K562 (cell line): ENCODE results near the gene CYP2E1. TPM values are rescaled to one million over a fixed set of nuclear protein-coding genes. Genes with fewer than 3 reads are reported as not detected.

Experiments
- ATAC-seq: fragments of 200-7000 bp; cut with Tn5 transposase; 3 replicates; pipeline ENCODE4 v1.9.1; 2020; ENCODE audit warnings: moderate library complexity
- BruUV-seq: library from RNA; stranded (reverse); fragments of 400-500 nt; replicated peaks from 2 replicates; lab custom pipeline; 2021; lab: Mats Ljungman, UMichigan
- CTCF ChIA-PET: fragments of 300-600 bp; formaldehyde crosslinking; extraction: SDS; loops from one replicate; lab custom pipeline; 2021; ENCODE audit warnings: low intra/inter-chr PET ratio; lab: Yijun Ruan, JAX
- POLR2A ChIA-PET: fragments of 300-600, 350-650 bp; sonication (Branson Sonifier 250); formaldehyde crosslinking; extraction: SDS; loops from one replicate; lab custom pipeline; 2021; ENCODE audit warnings: antibody characterized with exemption, inconsistent platforms; lab: Yijun Ruan, JAX
- DNase-seq, 4 experiments: peaks; one replicate each; pipeline versions ENCODE4 v3.0.0 to v3.0.0-alpha.2; 2011 to 2018; ENCODE audit warnings: low spot score in 3 of 4, mixed read lengths in 3 of 4; ENCODE audit errors: extremely low read depth in 1 of 4
- FAIRE-seq: peaks from 2 replicates; lab custom pipeline; 2011; peaks lifted over from hg19 to GRCh38; lab: Jason Lieb, UNC
- H2AFZ ChIP-seq: 2 replicates; pipeline ENCODE4 v1.6.0; 2011; ENCODE audit warnings: low read depth, low read length, control low read depth, inconsistent platforms
- H3K27ac ChIP-seq: fragments of 200-600 bp; 3 replicates; pipeline ENCODE4 v1.8.0; 2011; ENCODE audit warnings: low read depth, mild to moderate bottlenecking, control low read depth, inconsistent platforms, low read length, moderate library complexity, mixed read lengths; ENCODE audit errors: extremely low read depth
- H3K27me3 ChIP-seq, 2 experiments: fragments of 300-600 bp in 1 of 2; 2 replicates in 1 of 2; 3 replicates in 1 of 2; pipeline versions ENCODE4 v1.6.0 to v1.8.0; 2011; ENCODE audit warnings: inconsistent platforms in 2 of 2, low read length in 2 of 2, mild to moderate bottlenecking in 1 of 2, mixed read lengths in 1 of 2, moderate library complexity in 1 of 2; ENCODE audit not compliant: control insufficient read depth in 2 of 2, insufficient read depth in 2 of 2
- H3K36me3 ChIP-seq: fragments of 300-600 bp; 3 replicates; pipeline ENCODE4 v1.8.0; 2011; ENCODE audit warnings: mild to moderate bottlenecking, low read length, inconsistent platforms; ENCODE audit not compliant: control insufficient read depth, insufficient read depth
- H3K4me1 ChIP-seq, 2 experiments: fragments of 200-600 bp in 1 of 2; replicated peaks in 1 of 2; 2 replicates in 1 of 2; 3 replicates in 1 of 2; pipeline versions ENCODE4 v1.5.1 to v1.8.0; 2011; ENCODE audit warnings: inconsistent platforms in 2 of 2, low read length in 2 of 2, mild to moderate bottlenecking in 1 of 2, mixed read lengths in 1 of 2, moderate library complexity in 1 of 2; ENCODE audit not compliant: control insufficient read depth in 2 of 2, insufficient read depth in 2 of 2
- H3K4me2 ChIP-seq: 2 replicates; pipeline ENCODE4 v1.6.1; 2011; ENCODE audit warnings: low read length, control low read depth, inconsistent platforms, mixed read lengths; ENCODE audit not compliant: insufficient read depth
- H3K4me3 ChIP-seq: fragments of 200-600 bp; sonication (generic), shearing (Covaris generic); 2 replicates; pipeline ENCODE4 v1.5.1; 2016; ENCODE audit warnings: control low read depth, inconsistent platforms
- H3K79me2 ChIP-seq: fragments of 200-600 bp; 3 replicates; pipeline ENCODE4 v1.8.0; 2011; ENCODE audit warnings: low read length, inconsistent platforms; ENCODE audit not compliant: control insufficient read depth, insufficient read depth
- H3K9ac ChIP-seq, 2 experiments: 2 replicates each; pipeline versions ENCODE4 v1.6.0 to v1.6.1; 2011; ENCODE audit warnings: low read depth in 2 of 2, low read length in 2 of 2, control low read depth in 1 of 2, inconsistent platforms in 1 of 2, mild to moderate bottlenecking in 1 of 2, mixed read lengths in 1 of 2; ENCODE audit not compliant: insufficient read depth in 1 of 2
- H3K9me1 ChIP-seq: one replicate; pipeline ENCODE4 v1.6.0; 2011; ENCODE audit warnings: inconsistent platforms, mild to moderate bottlenecking, low read length, moderate library complexity; ENCODE audit not compliant: control insufficient read depth, insufficient read depth
- H3K9me3 ChIP-seq: replicated peaks from 2 replicates; pipeline ENCODE4 v1.5.1; 2011; ENCODE audit warnings: low read depth, low read length, inconsistent platforms; ENCODE audit not compliant: control insufficient read depth, insufficient read depth
- H4K20me1 ChIP-seq: replicated peaks from 2 replicates; pipeline ENCODE4 v1.6.1; 2011; ENCODE audit warnings: low read length, inconsistent platforms, mixed read lengths; ENCODE audit not compliant: control insufficient read depth, insufficient read depth
- CBX1 ChIP-seq: sonication (generic); IDR thresholded peaks from 2 replicates; pipeline ENCODE4 v1.6.1; 2016; ENCODE audit warnings: antibody characterized with exemption, low read depth, mild to moderate bottlenecking
- RBM14 ChIP-seq: fragments of 200-400 bp; formaldehyde crosslinking; IDR thresholded peaks from 2 replicates; pipeline ENCODE4 v1.6.1; 2018; ENCODE audit warnings: low read depth, mild to moderate bottlenecking, low read length, moderate library complexity, borderline replicate concordance; ENCODE audit not compliant: insufficient read depth
- TRIM24 ChIP-seq, 2 experiments: fragments of 450-650 bp; IDR thresholded peaks; 2 replicates each; pipeline ENCODE4 v1.6.1; 2016
- ZNF384 ChIP-seq: IDR thresholded peaks from 2 replicates; pipeline ENCODE4 v1.6.1; 2012; ENCODE audit warnings: low read depth, low read length, improper control_type of control experiment
- ZNF699 ChIP-seq: fragments of 250-450 bp; sonication (Bioruptor Pico); IDR thresholded peaks from 2 replicates; pipeline ENCODE4 v1.8.0; 2021; ENCODE audit warnings: mild to moderate bottlenecking, moderate library complexity; ENCODE audit not compliant: insufficient replicate concordance
- WGBS: fragments of 100-300 bp; shearing (Covaris generic); methylation state at CpG from one replicate; pipeline ENCODE4 v1.1.6; 2016; ENCODE audit warnings: low coverage, mixed read lengths; ENCODE audit not compliant: insufficient coverage; ENCODE audit errors: missing lambda C conversion rate; 5-methylcytosine and 5-hydroxymethylcytosine counted together
- in situ Hi-C: fragments of 300-500 bp; cut with MboI; formaldehyde crosslinking; loops from 4 replicates; pipeline ENCODE4 v1.15.0; 2018; ENCODE audit warnings: inconsistent platforms, mixed read lengths
- intact Hi-C: fragments of 100-400 bp; cut with micrococcal nuclease; formaldehyde crosslinking; loops from 2 replicates; pipeline ENCODE4 v1.14.2; 2022
- polyA plus RNA-seq, 8 experiments: library from polyadenylated mRNA; depleted of rRNA in 4 of 8; stranded (reverse) in 5 of 8; unstranded in 3 of 8; fragments of >200 nt; fragmentation: Nextera tagmentation in 2 of 8; fragmentation: Illumina TruSeq in 1 of 8; extraction: Ambion mirVana in 2 of 8; extraction: Trizol in 1 of 8; gene quantifications; 2 replicates each; pipeline versions ENCODE4 v1.2.1 to v1.2.3, GENCODE V29; 2011 to 2014; ENCODE audit warnings: inconsistent platforms in 1 of 8, missing spikeins in 1 of 8
- total RNA-seq, 7 experiments: library from RNA; depleted of rRNA in 6 of 7; stranded (reverse); fragments of >200 nt in 6 of 7; fragmentation: Illumina TruSeq in 2 of 7; extraction: Trizol in 2 of 7; gene quantifications; 2 replicates each; pipeline versions ENCODE4 v1.2.1 to v1.2.3, GENCODE V29; 2011 to 2021; ENCODE audit warnings: low replicate concordance in 1 of 7
- TF ChIP-seq, protein P1 (sequence below): sonication (generic); formaldehyde crosslinking; IDR thresholded peaks from 2 replicates; pipeline ENCODE4 v1.8.0; 2022; ENCODE audit warnings: mild to moderate bottlenecking, missing genetic modification reagents

The CYP2E1 gene
- total and polyA plus RNA-seq, 9 of the 15 experiments (the other 6 are each of a cell fraction or from before 2014, with no cell fraction given): 0.07 to 1.6 (median 0.19) TPM; not detected in 2

DNA sequence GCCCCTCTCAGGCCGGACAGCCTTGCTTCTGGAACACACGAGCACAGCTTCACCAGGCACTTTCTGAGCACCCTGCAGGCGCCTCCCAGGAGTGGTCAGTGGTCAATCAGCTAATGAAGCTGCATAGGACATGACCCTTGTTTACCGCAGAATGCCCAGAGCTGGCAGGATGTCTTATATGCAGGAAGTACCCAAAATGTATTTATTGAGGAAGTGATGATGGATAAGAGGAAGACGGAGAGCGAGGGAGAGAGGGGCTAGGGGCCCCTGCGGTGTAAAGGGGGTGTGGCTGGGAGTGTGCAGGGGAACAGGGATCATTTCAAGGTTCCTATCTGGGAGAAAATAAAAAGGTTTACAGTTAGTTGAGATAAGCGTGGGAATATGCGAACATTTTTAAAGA is 3.3 kb downstream of the CYP2E1 start (continued):
- TF ChIP-seq CBX1 (no peak), ZNF699 (CRISPR knock-in tag) (no peak)

DNA sequence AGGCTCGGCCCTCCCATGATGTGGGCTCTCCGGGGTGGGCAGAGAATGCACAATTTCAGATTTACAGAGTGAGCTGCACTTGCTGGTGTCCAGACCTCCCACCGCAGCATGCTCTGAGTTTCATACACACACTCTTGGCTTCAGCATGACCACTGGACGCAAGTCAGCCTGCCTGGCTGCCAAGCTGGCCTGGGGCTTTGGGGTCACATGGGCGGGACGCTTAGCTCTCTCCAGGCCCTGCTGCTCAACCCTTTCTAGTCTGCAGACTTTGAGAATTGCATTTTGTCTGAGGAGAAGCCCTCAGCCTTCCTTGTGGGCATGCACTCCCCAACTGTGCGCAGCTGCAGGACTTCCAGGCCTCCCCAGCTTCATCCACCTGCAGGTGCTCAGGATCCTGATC is 5.7 kb downstream of the CYP2E1 start:
- TF ChIP-seq ZNF384 (no peak), TRIM24 (IDR thresholded peaks at IDR 0.05) (no peak), RBM14 (no peak)
- TF ChIP-seq, protein P1, sequence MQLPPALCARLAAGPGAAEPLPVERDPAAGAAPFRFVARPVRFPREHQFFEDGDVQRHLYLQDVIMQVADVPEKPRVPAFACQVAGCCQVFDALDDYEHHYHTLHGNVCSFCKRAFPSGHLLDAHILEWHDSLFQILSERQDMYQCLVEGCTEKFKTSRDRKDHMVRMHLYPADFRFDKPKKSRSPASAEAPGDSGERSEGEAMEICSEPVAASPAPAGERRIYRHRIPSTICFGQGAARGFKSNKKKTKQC (CRISPR knock-in tag): no peak
- no peak for ATAC-seq
- Histone ChIP-seq H2AFZ (no peak overlapping the region), H3K4me3 (no peak overlapping the region), H3K36me3 (no peaks in the 10 kb centered on the region), H3K9me3 (no peaks in the 10 kb centered on the region), H3K79me2 (no peaks in the 10 kb centered on the region), H3K4me1 (peaks cover 0 to 19% of the 10 kb centered on the region in 2 experiments; a peak in 2 of 5 replicates), H3K9ac (no peak overlapping the region; a peak in 1 of 4 replicates), H3K27me3 (peaks cover 27 to 61% of the 10 kb centered on the region in 2 experiments; a peak in 4 of 5 replicates), H3K4me2 (no peak overlapping the region), H3K9me1 (no peaks in the 10 kb centered on the region), H4K20me1 (no peaks in the 10 kb centered on the region), H3K27ac (no peak overlapping the region)
- in situ Hi-C loops (no loop called here), intact Hi-C loops (no loop called here)
- BruUV-seq: no TSS peak
- ChIA-PET CTCF (no interaction called here), POLR2A (interaction anchor here (0.5 to 0.7 kb wide), 3 partner anchors 21 to 489 kb away, joined by 3 to 4 read pairs (median 3); no protein-coding TSS in a partner anchor)
- DNase-seq: no peak
- 0% methylated on average over 7 of the region's 7 CpGs for WGBS
- no peak for FAIRE-seq
